ENCODE results near the gene STK32C. TPM values are rescaled to one million over a fixed set of nuclear protein-coding genes. Genes with fewer than 3 reads are reported as not detected.

Gene STK32C
- total RNA-seq, 4 donors from 2014 or later = 4.8 to 6.4 (median 5.7) TPM

DNA sequence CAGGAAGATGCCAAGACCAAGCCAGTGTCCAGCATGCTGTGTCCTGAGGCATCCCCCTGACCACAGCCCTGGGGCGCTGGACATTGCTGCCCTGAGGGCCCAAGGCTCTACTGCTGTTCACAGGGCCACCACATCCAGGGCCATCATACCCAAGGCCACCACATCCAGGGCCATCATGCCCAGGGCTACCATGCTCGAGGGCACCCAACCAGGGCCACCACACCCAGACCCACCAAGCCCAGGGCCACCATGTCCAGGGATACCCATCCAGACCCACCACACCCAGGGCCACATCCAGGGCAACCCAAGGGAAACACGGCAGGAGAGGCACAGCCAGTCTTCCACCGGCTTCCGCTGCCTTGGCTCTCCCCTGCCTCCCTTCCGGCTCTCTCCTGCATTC, 17.1 kb downstream of the STK32C start:
- intact Hi-C loops (cut with DNase I; ENCODE audit: low total_unique reads) = no loop called here
- 88 to 93% methylated on average over 6 of the region's 6 CpGs for WGBS, 2 donors
- no peak for DNase-seq (ENCODE audit: low spot score in 2 of 2)
- no peak overlapping the region for H3K4me3 ChIP-seq (ENCODE audit: low read depth, poor library complexity, severe bottlenecking)
- TF ChIP-seq, protein P1, sequence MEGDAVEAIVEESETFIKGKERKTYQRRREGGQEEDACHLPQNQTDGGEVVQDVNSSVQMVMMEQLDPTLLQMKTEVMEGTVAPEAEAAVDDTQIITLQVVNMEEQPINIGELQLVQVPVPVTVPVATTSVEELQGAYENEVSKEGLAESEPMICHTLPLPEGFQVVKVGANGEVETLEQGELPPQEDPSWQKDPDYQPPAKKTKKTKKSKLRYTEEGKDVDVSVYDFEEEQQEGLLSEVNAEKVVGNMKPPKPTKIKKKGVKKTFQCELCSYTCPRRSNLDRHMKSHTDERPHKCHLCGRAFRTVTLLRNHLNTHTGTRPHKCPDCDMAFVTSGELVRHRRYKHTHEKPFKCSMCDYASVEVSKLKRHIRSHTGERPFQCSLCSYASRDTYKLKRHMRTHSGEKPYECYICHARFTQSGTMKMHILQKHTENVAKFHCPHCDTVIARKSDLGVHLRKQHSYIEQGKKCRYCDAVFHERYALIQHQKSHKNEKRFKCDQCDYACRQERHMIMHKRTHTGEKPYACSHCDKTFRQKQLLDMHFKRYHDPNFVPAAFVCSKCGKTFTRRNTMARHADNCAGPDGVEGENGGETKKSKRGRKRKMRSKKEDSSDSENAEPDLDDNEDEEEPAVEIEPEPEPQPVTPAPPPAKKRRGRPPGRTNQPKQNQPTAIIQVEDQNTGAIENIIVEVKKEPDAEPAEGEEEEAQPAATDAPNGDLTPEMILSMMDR (IDR thresholded peaks at IDR 0.05) = no peak
- TF ChIP-seq POLR2A (IDR thresholded peaks at IDR 0.05) = no peak

DNA sequence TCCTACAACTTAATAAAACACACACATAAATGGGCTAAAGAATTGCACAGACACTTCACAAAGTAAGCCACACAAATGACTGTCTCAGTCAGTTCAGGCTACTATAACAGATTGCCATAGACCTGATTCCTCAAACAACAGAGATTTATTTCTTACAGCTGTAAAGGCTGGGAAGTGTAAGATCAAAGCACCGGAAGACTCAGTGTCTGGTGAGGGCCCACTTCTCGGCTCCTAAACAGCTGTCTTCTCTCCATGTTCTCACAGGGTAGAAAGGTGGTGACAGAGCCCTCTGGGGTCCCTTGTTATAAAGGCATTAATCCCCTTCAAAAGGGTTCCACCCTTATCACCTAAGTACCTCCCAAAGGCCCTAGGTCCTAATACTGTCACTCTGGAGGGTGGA, 18.3 kb downstream of the STK32C start:
- intact Hi-C loops (cut with DNase I; ENCODE audit: low total_unique reads) = no loop called here
- 65 to 72% methylated on average over 2 of the region's 2 CpGs for WGBS, 2 donors

DNA sequence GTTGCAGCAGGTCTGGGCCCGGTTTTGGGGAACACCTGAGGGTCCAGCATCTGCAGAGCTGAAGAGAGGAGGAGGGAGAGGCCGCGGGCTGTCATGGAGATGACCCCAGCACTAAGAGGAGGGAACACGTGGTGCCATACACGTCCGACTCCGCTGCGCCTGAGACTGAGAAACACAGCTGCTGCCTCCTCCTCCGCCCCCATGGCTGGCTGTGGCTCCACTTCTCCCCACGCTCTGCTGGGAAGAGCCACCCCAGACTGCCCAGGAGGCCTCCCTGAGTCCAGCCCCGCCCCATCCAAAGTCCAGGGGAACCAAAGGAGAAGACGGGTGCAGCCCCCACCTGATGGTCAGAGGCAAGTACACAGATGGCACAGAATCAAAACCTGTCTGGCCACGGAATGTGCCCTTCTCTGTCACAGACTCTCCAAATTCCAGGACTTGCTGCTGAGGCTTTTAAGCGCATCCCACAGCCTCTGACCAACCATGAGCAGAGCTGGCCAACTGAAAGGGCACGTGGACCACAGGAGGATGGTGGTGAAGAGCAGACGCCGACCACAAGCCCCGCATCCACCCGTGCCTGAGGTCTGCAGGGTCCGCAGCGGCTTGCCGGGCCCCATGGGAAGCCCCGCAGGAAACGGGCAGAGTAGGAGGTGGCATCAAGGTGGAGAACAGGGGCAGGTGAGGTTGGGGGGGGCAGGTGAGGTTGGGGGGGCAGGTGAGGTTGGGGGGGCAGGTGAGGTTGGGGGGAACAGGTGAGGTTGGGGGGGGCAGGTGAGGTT, 24.0 kb downstream of the STK32C start:
- 52 to 61% methylated on average over 21 to 24 of the region's 24 CpGs for WGBS, 2 donors
- intact Hi-C loops (cut with DNase I; ENCODE audit: low total_unique reads) = no loop called here
- no peak overlapping the region for H3K4me3 ChIP-seq (ENCODE audit: low read depth, poor library complexity, severe bottlenecking)
- TF ChIP-seq, protein P1 (IDR thresholded peaks at IDR 0.05) = no peak
- no peak for TF ChIP-seq POLR2A (IDR thresholded peaks at IDR 0.05)
- no peak for DNase-seq (ENCODE audit: low spot score in 2 of 2)

More for the DNA sequence above, 18.3 kb downstream of the STK32C start:
- DNase-seq (ENCODE audit: low spot score in 2 of 2) = no peak
- no peak overlapping the region for H3K4me3 ChIP-seq (ENCODE audit: low read depth, poor library complexity, severe bottlenecking)
- no peak for TF ChIP-seq POLR2A (IDR thresholded peaks at IDR 0.05)
- TF ChIP-seq, protein P1 (IDR thresholded peaks at IDR 0.05) = no peak

DNA sequence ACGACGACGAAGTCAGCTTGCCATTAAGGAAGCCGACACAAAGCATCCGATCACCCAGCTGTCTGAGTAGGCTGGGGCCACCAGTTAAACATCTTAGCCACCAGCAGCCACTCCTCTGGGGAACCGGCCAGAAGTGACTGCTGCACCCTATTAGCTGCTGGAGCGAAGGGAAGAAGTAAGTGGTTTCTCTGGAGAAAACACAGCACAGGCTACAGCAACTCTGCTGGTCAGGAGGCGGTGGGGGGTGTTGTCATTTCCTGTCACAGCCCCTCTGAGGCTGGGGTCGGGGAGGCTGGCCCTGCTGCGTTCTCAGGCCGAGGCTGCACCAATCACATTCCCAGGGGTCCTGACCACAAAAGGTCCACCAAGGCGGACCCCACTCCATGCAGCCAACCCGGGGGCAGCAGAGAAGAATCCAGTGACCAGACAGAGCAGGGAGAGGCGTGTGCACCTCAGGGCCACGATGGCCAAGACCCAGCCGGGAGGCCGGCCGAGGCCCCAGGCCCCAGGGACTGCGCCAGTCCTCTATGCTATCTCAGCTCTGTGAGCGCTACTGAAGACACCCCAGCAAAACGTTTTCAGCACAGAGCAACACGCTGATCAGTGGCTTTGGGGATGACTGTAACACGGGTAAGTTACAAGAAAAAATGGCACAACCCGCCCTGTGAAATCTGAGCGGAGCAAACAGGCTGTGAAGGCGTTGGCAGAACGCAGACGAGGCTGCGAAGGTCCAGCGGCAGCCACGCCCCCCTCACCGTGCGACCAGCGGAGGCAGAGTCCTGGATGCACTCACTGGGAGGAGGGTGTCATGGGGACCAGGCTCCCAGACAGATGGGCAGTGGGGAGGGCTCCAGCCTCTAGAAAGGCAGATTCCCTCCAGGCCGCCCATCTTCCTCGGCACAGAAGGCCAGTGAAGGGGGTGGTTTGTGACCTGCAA, 24.8 kb downstream of the STK32C start:
- no peak overlapping the region for H3K4me3 ChIP-seq (ENCODE audit: low read depth, poor library complexity, severe bottlenecking)
- no peak for TF ChIP-seq POLR2A (IDR thresholded peaks at IDR 0.05)
- TF ChIP-seq, protein P1 (IDR thresholded peaks at IDR 0.05) = no peak
- intact Hi-C loops (cut with DNase I; ENCODE audit: low total_unique reads) = no loop called here
- 42 to 45% methylated on average over 35 to 36 of the region's 36 CpGs for WGBS, 2 donors
- no peak for DNase-seq (ENCODE audit: low spot score in 2 of 2)

DNA sequence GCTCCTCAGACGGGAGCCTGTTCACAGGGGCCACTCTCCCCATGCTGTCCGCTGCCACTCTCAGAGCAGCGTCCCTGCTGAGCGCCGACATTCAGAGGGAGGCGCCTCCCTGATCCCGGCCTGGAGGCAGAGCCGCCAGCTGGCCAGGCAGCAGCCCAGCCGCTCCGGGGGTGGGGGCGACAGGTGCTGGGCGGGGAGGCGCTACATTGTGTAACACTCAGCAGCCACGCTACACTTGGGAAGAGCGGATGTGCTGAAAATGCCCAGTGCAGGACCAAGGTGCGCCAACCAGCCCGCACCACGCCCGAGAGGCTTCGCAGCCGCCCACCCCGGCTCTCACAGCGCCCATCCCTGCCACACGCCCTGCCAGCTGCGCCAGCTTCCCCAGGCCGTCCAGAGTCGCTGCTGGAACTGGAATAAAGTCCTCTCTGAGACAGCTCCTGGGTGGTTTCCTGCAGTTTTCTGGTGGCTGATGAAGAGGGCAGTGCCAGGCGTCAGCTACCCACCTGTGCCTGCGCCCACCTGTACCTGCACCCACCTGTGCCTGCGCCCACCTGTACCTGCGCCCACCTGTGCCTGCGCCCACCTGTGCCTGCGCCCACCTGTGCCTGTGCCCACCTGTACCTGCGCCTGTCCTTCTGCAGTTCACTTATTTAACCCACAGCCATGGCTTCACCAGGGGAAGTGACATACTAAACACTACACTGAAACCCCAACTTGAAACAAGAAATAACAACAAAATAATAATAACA, 25.7 kb downstream of the STK32C start:
- 59 to 62% methylated on average over 13 to 32 of the region's 34 CpGs for WGBS, 2 donors
- no peak for TF ChIP-seq POLR2A (IDR thresholded peaks at IDR 0.05)
- TF ChIP-seq, protein P1 (IDR thresholded peaks at IDR 0.05) = no peak
- DNase-seq (ENCODE audit: low spot score in 2 of 2) = no peak
- no peak overlapping the region for H3K4me3 ChIP-seq (ENCODE audit: low read depth, poor library complexity, severe bottlenecking)
- intact Hi-C loops (cut with DNase I; ENCODE audit: low total_unique reads) = no loop called here
